ENCODE measurements around the gene EIPR1. TPM values are rescaled to one million over a fixed set of nuclear protein-coding genes. Genes with fewer than 3 reads are reported as not detected.

The EIPR1 gene
- total RNA-seq, 4 donors from 2014 or later, result 24.9 to 46.2 (median 36.3) TPM

DNA sequence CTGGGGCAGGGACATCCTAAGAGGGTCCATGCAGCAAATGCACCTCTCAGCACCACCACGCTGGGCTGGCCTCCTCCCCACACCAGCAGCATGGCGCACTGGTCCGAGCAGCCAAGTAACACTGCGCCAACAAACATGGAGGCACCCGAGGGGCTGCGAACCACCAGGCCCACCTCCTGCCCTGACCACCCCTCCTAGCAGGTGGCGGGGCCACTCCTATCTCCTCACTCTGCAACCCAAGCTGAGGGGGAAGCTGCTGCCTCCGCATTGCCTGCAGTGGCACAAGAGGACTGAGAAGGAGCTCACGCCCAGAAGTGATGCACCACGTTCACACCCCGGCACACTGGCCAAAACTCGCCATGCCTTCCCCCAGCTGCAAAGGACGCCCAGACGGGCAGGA lies 94.4 kb downstream of the EIPR1 start:
- Histone ChIP-seq H3K27ac (no peak overlapping the region), H3K9me3 (no peaks in the 10 kb centered on the region), H3K4me3 (no peak overlapping the region), H3K36me3 (peaks cover 0 to 17% (median 0%) of the 10 kb centered on the region in 3 donors), H3K27me3 (no peaks in the 10 kb centered on the region), H3K4me1 (no peaks in the 10 kb centered on the region)
- WGBS, 2 donors, result 97 to 98% methylated on average over 7 to 14 of the region's 14 CpGs
- TF ChIP-seq, protein P1, sequence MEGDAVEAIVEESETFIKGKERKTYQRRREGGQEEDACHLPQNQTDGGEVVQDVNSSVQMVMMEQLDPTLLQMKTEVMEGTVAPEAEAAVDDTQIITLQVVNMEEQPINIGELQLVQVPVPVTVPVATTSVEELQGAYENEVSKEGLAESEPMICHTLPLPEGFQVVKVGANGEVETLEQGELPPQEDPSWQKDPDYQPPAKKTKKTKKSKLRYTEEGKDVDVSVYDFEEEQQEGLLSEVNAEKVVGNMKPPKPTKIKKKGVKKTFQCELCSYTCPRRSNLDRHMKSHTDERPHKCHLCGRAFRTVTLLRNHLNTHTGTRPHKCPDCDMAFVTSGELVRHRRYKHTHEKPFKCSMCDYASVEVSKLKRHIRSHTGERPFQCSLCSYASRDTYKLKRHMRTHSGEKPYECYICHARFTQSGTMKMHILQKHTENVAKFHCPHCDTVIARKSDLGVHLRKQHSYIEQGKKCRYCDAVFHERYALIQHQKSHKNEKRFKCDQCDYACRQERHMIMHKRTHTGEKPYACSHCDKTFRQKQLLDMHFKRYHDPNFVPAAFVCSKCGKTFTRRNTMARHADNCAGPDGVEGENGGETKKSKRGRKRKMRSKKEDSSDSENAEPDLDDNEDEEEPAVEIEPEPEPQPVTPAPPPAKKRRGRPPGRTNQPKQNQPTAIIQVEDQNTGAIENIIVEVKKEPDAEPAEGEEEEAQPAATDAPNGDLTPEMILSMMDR (IDR thresholded peaks at IDR 0.05), result no peak
- TF ChIP-seq EP300 (IDR thresholded peaks at IDR 0.05), result no peak
- TF ChIP-seq POLR2A (IDR thresholded peaks at IDR 0.05), result no peak
- DNase-seq (ENCODE audit: low spot score in 2 of 2), result no peak

DNA sequence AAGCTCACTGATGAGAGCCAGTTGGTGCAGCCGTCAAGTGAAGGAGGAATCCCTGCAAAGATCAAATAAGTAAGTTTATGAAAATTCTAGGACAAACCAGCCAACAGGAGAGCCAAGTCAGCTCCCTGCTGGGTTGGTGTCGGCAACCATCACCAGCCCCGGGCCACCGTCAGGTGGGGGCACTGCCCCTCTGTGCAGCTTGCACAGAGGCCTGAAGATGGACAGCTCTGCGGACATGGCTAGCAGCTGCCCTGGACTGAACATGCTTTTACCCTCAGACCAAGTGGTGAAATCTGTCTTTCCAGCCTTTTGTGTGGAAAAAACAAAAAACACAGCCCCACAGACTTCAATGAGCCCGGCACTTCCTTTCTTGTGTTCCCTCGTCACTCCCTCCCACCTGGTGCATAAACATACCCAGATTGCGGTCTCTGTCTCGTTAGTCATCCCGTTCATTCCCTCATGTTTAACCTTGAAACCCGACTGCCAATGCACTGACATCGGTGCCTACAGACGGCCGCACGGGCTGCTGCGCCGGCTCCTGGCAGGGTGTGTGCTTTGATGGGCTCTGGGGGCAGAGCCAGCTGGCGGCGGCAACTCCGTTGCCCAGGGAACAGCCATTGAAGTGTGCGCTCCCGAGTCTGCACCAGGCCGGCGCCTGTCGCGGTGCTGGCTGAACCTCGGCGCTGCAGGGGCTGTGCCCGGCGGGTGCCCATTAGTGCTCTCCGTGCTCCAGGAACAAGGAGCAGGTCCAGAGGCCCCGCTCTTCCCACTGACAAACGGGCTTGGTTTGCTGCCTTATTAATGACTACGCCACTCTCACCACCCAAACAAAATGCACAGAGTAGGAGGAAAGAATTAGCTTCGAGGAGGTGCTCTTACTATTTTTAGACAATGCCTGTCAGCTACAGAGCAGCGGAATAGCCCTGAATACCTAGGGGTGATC lies 95.3 kb downstream of the EIPR1 start:
- DNase-seq (ENCODE audit: low spot score in 2 of 2), result no peak
- peaks cover 0 to 1% (median 0%) of the 10 kb centered on the region in 4 donors for H3K9me3 ChIP-seq
- no peak overlapping the region for H3K4me3 ChIP-seq
- 68 to 77% methylated on average over 34 to 36 of the region's 36 CpGs for WGBS, 2 donors
- H3K27me3 ChIP-seq, result no peaks in the 10 kb centered on the region
- peaks cover 0 to 26% (median 0%) of the 10 kb centered on the region in 3 donors for H3K36me3 ChIP-seq
- no peaks in the 10 kb centered on the region for H3K4me1 ChIP-seq
- H3K27ac ChIP-seq, result no peak overlapping the region
- TF ChIP-seq EP300 (IDR thresholded peaks at IDR 0.05) (no peak), POLR2A (IDR thresholded peaks at IDR 0.05) (no peak)
- TF ChIP-seq, protein P1 (IDR thresholded peaks at IDR 0.05), result no peak

DNA sequence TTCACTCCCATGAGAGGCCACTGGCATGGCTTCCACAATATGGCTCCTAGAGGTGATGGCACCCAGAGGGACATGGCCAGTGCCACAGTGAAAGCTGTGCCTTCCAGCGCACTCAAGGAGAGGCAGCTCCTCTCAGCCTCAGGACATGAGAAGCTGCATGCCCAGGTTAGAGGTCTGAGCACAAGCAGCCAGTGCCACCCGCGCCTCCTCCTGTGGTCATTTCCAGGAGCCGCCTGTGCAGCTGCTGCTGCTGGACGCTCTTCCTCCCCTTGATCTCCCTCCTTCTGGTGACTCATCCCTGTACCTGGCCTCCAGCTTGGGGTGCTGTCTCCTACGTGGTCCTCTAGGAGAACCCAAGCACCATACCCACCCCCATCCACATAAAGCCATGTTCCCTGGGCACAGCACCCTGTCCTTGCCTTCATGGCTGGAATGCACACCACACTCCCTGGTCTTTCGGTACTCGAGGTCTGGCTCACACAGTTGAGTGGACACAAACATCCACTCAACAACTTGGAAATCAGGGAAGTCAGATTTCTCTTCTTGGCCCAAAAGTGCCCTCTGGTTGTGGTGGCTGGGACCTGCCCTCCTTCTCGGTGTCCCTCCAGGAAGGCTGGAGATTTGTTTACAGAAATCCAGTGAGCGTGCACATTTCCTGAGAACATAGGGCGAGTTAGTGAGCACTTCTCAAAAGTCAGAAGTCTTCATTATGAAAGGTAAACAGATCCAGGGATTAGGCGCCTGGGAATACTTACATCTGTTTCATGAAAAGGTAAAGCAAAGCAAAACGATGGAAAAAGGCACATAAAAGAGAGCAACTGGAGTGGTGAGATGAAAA lies 96.7 kb downstream of the EIPR1 start:
- peaks cover 0 to 12% (median 0%) of the 10 kb centered on the region in 4 donors for H3K9me3 ChIP-seq
- DNase-seq (ENCODE audit: low spot score in 2 of 2), result no peak
- TF ChIP-seq EP300 (IDR thresholded peaks at IDR 0.05), result no peak
- 89 to 91% methylated on average over 13 of the region's 13 CpGs for WGBS, 2 donors
- no peak overlapping the region for H3K27ac ChIP-seq
- H3K4me1 ChIP-seq, result no peaks in the 10 kb centered on the region
- H3K4me3 ChIP-seq, result no peak overlapping the region
- no peaks in the 10 kb centered on the region for H3K27me3 ChIP-seq
- H3K36me3 ChIP-seq, result peaks cover 0 to 28% (median 0%) of the 10 kb centered on the region in 3 donors

DNA sequence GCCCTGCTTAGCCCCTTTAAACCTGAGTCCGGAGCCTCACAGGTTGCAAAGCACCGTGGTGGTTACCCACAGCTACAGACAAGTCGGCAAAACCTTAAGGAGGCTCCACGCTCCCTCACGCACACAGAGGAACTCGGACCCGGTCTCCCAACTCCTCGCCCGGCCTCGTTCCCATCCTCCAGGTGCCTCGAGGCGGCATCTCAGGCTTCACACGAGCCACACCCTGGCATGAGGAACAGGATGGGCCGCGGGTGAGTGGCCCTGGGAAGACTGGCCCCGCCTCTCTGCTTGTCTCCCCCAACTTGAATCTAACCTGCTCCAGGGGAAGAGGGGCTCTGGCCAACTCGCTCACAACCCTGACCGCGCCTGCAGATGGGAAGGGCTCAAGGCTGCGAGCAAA lies 97.4 kb downstream of the EIPR1 start:
- DNase-seq (ENCODE audit: low spot score in 2 of 2), result no peak
- TF ChIP-seq EP300 (IDR thresholded peaks at IDR 0.05) (no peak), POLR2A (IDR thresholded peaks at IDR 0.05) (no peak)
- TF ChIP-seq, protein P1 (IDR thresholded peaks at IDR 0.05), result no peak

DNA sequence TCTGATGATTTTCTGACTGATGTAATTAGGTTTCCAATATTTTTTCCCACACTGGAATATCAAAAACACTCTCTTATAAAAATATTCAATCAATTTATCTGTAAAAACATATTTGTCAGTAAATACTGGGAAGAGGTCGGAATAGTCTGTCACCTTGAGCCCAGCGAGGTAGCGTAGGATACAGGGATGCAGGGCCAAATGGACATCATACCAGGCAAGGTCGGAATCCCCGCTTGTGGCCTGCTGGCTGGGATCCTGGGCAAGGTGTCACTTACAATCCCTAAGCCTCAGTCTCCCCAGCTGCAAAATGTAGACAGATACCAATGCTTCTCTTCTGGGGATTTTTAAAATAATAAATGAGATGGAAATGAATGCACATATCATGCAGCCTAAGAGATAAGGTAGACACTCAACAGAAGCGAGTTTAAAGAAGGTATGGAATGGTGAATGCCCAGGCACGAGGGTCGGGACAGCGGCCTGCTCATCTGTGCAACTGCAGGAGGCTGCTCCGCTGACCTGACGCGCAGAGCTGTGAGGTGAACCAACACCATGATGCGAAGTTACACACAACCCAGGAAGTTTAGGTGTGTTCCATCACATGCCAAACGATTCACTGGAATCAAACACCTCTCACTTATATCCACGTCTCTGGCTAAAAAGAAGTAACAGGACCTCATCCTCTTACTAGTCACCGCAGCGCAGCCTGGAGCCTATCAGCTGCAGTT lies 98.2 kb downstream of the EIPR1 start:
- peaks cover 0 to 28% (median 0%) of the 10 kb centered on the region in 3 donors for H3K36me3 ChIP-seq
- TF ChIP-seq, protein P1 (IDR thresholded peaks at IDR 0.05), result no peak
- no peak for TF ChIP-seq POLR2A (IDR thresholded peaks at IDR 0.05)
- TF ChIP-seq EP300 (IDR thresholded peaks at IDR 0.05), result no peak
- H3K4me1 ChIP-seq, result no peaks in the 10 kb centered on the region
- WGBS, 2 donors, result 89 to 91% methylated on average over 17 of the region's 17 CpGs
- H3K27ac ChIP-seq, result no peak overlapping the region
- H3K4me3 ChIP-seq, result no peak overlapping the region
- peaks cover 0 to 26% (median under 1%) of the 10 kb centered on the region in 4 donors for H3K9me3 ChIP-seq
- no peaks in the 10 kb centered on the region for H3K27me3 ChIP-seq
- no peak for DNase-seq (ENCODE audit: low spot score in 2 of 2)

More for the DNA sequence above, 97.4 kb downstream of the EIPR1 start:
- H3K9me3 ChIP-seq, result peaks cover 0 to 19% (median 0%) of the 10 kb centered on the region in 4 donors
- WGBS, 2 donors, result 82 to 83% methylated on average over 19 to 20 of the region's 20 CpGs
- H3K4me1 ChIP-seq, result no peaks in the 10 kb centered on the region
- peaks cover 0 to 28% (median 0%) of the 10 kb centered on the region in 3 donors for H3K36me3 ChIP-seq
- no peak overlapping the region for H3K27ac ChIP-seq
- no peak overlapping the region for H3K4me3 ChIP-seq
- H3K27me3 ChIP-seq, result no peaks in the 10 kb centered on the region
